Measurements from ENCODE around the gene MORC4. TPM values are rescaled to one million over a fixed set of nuclear protein-coding genes. Genes with fewer than 3 reads are reported as not detected.

Gene MORC4
- total and polyA plus RNA-seq, 10 donors, result 1.4 to 7.0 (median 4.8) TPM

DNA sequence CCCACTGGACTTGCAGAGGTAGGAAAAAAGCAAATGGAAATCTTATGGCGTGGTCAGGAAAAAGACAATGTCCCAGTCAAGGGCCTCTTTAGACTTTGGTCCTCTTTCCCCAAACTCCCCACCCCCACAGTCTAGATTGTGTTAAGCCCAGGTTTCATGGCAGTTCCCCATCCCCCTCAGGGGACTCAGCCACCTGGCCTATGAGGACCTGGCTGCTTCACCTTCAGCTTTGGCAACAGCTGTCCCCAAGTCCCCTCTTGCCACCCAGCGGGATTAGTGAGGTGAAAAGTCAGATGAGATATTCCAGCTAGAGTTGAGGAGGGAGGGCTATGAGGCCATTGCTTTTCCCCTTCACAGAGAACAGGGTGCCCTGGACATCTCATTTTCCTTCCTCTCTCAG is 97.3 kb downstream of the MORC4 start:
- Histone ChIP-seq H3K4me3 (no peak overlapping the region), H3K4me1 (no peaks in the 10 kb centered on the region), H3K27me3 (replicated peaks in 1 of 7) (no peaks in the 10 kb centered on the region), H3K27ac (no peak overlapping the region), H3K36me3 (no peaks in the 10 kb centered on the region), H3K9me3 (no peaks in the 10 kb centered on the region)
- 63 to 100% (median 83%) methylated on average over 2 of the region's 2 CpGs for WGBS, 5 donors
- TF ChIP-seq, protein P1, sequence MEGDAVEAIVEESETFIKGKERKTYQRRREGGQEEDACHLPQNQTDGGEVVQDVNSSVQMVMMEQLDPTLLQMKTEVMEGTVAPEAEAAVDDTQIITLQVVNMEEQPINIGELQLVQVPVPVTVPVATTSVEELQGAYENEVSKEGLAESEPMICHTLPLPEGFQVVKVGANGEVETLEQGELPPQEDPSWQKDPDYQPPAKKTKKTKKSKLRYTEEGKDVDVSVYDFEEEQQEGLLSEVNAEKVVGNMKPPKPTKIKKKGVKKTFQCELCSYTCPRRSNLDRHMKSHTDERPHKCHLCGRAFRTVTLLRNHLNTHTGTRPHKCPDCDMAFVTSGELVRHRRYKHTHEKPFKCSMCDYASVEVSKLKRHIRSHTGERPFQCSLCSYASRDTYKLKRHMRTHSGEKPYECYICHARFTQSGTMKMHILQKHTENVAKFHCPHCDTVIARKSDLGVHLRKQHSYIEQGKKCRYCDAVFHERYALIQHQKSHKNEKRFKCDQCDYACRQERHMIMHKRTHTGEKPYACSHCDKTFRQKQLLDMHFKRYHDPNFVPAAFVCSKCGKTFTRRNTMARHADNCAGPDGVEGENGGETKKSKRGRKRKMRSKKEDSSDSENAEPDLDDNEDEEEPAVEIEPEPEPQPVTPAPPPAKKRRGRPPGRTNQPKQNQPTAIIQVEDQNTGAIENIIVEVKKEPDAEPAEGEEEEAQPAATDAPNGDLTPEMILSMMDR (IDR thresholded peaks at IDR 0.05 in 8 of 11, conservative IDR thresholded peaks at IDR 0.05 in 3 of 11), result no peak
- TF ChIP-seq POLR2A (IDR thresholded peaks at IDR 0.05) (no peak), POLR2AphosphoS5 (IDR thresholded peaks at IDR 0.05) (no peak)
- DNase-seq, result no peak
- intact Hi-C loops (cut with DNase I; ENCODE audit: low total_unique reads), result no loop called here

DNA sequence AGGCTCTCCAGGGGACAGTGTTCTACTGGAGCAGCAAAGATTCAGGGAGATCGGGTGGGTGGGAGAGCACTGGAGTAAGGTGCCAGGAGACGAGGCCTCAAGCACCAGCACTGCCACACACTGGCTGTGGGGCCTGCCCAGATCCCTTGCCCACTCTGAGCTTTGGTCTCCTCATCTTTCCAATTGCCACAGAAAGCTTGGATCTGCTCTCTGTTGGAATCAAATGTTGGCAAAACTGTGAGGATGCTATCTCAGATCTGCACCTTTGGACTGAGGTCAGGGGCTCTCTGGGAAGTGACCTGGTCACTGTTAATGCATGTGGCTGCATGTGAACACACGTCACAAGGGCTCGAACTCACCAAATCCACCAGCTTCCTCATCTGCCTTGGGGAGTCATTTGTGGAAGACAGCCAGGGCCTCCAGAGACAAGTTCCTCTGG is 98.2 kb downstream of the MORC4 start:
- Histone ChIP-seq H3K9me3 (no peaks in the 10 kb centered on the region), H3K36me3 (no peaks in the 10 kb centered on the region), H3K27me3 (replicated peaks in 1 of 7) (no peaks in the 10 kb centered on the region), H3K4me3 (no peak overlapping the region), H3K4me1 (no peaks in the 10 kb centered on the region), H3K27ac (no peak overlapping the region)
- TF ChIP-seq POLR2A (IDR thresholded peaks at IDR 0.05) (no peak), POLR2AphosphoS5 (IDR thresholded peaks at IDR 0.05) (no peak)
- TF ChIP-seq, protein P1 (IDR thresholded peaks at IDR 0.05 in 8 of 11, conservative IDR thresholded peaks at IDR 0.05 in 3 of 11), result no peak
- DNase-seq, result no peak
- intact Hi-C loops (cut with DNase I; ENCODE audit: low total_unique reads), result no loop called here
- WGBS, 5 donors, result 73 to 81% (median 76%) methylated on average over 4 of the region's 4 CpGs; no CpG with 5 or more reads in 1 of the 5 donors

DNA sequence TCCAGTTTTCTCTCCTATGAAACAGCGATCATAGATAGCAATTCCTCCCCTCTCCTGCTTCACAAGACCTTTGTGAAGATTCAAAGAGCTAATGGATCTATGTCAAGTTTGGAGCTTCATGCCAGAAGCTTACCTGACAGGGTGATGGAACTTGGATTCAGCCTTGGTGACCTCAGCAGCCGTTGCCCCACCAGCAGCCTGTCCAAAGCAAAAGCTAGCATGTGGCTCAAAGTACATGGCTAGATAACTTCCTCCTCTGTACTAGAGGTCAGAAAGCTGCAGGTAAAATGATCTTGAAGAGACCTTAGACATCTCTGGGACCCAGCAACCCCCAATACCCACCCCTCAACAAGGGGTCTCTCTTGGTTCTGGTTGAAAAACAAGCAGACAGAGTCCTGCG is 98.7 kb downstream of the MORC4 start:
- TF ChIP-seq, protein P1 (IDR thresholded peaks at IDR 0.05 in 8 of 11, conservative IDR thresholded peaks at IDR 0.05 in 3 of 11), result no peak
- TF ChIP-seq POLR2A (IDR thresholded peaks at IDR 0.05), result no peak
- TF ChIP-seq POLR2AphosphoS5 (IDR thresholded peaks at IDR 0.05), result no peak
- intact Hi-C loops (cut with DNase I; ENCODE audit: low total_unique reads), result no loop called here
- 78 to 88% (median 80%) methylated on average over 1 to 3 of the region's 3 CpGs for WGBS, 5 donors

DNA sequence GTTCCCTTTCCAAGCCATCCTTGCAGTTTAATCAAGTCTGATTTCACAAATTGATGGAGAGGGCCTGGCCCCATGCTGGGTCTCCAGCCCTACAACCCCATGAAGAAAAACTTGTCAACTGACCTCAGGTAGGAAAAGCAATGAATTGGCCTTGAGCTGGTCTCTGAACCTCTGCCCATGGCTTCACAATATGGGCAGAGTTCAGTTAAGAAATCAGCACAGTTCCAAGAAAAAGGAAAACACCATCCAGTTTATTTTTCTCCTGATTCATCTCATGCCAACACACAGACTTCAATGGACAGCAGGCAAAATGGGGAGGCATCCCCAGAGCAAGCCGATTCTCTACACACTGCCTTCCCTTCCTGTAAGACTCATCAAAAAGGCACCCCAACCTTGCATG is 100.2 kb downstream of the MORC4 start:
- Histone ChIP-seq H3K27me3 (replicated peaks in 1 of 7) (peaks cover 0 to 11% (median 0%) of the 10 kb centered on the region in 7 donors), H3K4me3 (no peak overlapping the region), H3K27ac (no peak overlapping the region), H3K9me3 (no peaks in the 10 kb centered on the region), H3K36me3 (no peaks in the 10 kb centered on the region), H3K4me1 (no peaks in the 10 kb centered on the region)
- intact Hi-C loops (cut with DNase I; ENCODE audit: low total_unique reads), result loop anchor here (10.0 kb wide), 2 partner anchors 55 to 995 kb away; no protein-coding TSS in a partner anchor
- TF ChIP-seq, protein P1 (IDR thresholded peaks at IDR 0.05 in 8 of 11, conservative IDR thresholded peaks at IDR 0.05 in 3 of 11), result no peak
- TF ChIP-seq POLR2AphosphoS5 (IDR thresholded peaks at IDR 0.05) (no peak), POLR2A (IDR thresholded peaks at IDR 0.05) (no peak)
- DNase-seq, result no peak
- 80 to 100% (median 93%) methylated on average over 1 of the region's 1 CpG for WGBS, 5 donors

More for the DNA sequence above, 98.7 kb downstream of the MORC4 start:
- H3K27ac ChIP-seq, result no peak overlapping the region
- H3K27me3 ChIP-seq (replicated peaks in 1 of 7), result peaks cover 0 to 4% (median 0%) of the 10 kb centered on the region in 7 donors
- H3K4me3 ChIP-seq, result no peak overlapping the region
- no peak for DNase-seq
- H3K36me3 ChIP-seq, result no peaks in the 10 kb centered on the region
- H3K9me3 ChIP-seq, result no peaks in the 10 kb centered on the region
- no peaks in the 10 kb centered on the region for H3K4me1 ChIP-seq

Measured in spleen (tissue), 11 donors.